ENCODE results near the gene FBXL14.
"Not testable (repeated sequence)": the region's sequence is repeated elsewhere in the genome, so short reads cannot be mapped to it uniquely, and the experiment has no call there.

The FBXL14 gene

DNA sequence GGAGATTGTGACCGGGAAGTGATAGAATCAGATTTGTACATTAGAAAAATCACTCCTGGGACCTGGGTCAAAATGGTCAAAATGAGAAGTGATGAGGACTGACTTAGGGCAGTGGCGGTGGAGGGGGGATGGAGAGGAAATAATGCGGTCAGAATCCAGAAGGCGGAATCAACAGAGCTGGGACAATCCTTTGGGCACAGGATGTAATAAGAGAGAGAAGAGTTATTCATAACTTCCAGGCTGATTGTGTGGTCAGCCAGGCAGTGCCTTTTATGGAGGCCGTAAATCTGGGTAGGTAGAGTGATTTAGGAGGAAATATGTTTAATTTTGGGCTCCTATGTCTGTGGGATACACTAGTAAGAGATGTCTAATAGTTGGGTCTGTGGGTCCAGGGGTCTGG is 21.6 kb downstream of the FBXL14 start:
- no peak for DNase-seq (ENCODE audit: low spot score)

DNA sequence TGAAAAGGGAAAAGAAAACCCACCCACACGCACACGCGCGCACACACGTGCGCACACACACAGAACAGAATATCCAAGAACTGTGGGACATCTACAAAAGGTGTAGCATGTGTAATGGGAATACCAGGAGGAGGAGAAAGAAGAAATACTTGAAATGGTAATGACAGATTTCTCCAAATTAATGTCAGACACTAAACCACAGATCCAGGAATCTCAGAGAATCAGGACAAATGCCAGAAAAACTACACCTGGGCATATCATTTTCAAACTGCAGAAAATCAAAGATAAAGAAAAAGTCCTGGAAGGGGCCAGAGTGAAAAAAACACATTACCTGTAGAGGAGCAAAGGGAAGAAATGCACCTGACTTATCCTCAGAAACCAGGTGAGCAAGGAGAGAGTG is 26.5 kb downstream of the FBXL14 start:
- no peak for DNase-seq (ENCODE audit: low spot score)

DNA sequence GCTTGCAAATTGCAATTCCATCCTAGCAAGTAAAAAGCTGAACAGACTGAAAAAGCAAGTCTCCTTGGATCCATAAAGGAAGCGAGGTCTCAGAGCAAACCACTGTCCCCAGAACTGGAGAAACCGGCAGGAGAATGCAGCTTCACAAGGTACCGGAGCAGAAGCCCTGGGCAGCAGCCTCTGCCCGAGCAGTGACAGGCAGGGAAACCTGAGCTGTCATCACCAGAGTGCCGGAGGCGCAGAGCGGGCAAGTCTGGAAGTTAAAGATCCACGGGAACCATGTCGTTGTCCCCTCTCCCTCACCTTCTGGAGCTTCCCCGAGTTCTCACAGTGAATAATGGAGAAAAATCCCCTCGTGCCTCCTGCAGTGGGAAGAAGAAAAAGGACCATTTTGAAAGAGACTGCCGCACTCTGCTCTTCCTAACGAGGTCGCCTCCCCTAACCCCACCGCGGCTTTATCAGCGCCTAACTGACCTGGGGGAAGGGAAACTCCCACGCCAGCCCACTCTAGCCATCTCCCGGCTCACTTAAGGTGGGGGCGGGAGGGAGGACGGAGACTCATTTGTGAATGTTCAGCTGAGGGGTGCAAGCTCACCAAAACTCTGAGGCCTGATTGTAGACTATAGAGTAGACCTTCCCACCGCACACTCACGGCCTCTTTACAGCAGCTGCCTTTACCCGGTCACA is 27.8 kb downstream of the FBXL14 start:
- DNase-seq (ENCODE audit: low spot score): no peak

DNA sequence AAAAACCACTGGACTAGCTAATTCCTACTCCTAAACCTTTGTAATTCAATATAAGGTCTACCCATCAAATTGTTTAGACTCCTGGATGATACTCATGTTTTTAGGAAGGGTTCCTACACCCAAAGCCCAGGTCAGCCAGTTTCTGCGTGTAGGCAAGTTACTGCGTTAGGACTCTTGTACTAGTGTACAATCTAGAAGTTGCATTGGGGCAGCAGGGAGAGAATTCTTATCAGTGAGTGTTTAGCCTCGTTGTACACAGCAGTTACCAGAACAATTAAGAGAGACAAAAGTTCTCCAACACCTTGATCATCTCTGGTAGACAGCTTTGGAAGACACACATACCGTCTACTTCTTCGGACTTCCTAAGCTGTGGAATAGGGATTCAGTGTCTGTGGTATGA is 29.2 kb downstream of the FBXL14 start:
- DNase-seq (ENCODE audit: low spot score): no peak

DNA sequence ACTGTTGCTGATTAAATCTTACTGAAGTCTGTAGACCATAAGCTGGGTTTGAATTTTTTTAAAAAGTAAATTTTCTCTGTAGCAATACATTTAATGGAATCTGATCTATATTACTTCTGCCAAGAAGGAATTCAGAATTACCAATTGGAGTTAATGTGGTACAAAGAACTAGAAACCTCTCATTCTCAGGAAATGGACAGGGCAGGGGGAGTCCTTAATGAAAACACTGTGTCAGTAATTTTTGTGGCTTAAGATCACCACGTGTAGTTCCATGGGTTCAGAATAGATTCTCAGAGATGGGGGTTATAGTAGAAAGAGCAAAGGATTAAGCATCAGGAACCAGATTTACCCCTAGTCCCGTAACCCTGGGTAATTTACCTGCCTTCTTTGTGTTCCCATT is 30.3 kb downstream of the FBXL14 start:
- no peak for DNase-seq (ENCODE audit: low spot score)

DNA sequence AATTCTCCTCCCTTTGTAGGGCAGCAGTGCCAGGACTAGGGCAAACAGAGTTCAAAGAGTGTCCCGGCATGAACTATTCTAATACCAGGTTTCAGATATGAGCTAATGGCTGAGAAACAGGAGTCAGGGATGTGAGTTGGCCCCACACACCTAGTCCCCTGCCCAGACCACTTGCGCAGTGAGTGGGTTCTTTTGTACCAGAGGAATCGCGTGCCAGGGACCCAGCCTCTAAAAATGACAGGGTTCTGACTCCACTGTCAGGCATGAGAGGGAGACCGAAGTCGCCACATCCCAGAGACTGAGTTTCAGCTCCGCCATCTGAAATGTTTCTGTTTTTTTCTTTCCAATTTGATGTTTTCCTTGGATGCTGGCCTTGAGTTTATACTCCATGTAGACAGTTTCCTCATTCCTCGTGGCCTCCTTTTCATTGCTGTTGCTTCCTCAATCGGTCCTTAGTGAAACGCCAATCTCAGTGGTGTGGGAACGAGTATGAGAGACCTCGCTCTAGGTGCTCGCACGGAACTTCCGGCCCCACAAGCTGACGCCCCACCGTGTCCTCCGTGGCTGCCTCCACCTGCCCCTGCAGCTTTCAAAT is 31.5 kb downstream of the FBXL14 start:
- DNase-seq (ENCODE audit: low spot score): no peak

DNA sequence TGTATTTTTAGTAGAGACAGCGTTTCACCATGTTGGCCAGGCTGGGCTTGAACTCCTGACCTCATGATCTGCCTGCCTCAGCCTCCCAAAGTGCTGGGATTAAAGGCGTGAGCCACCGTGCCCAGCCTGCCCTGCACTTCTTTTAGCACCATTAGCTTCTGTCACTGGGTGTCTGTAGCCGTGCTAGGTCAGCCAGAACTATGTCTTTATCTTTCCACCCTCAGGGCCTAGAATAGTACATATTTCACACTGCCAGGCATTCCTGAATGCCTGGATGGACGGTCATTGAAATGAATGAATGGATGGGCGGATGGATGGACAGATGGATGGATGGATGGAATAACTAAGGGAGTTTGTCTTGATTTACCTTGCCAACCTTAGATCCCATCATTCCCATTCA is 33.7 kb downstream of the FBXL14 start:
- DNase-seq (ENCODE audit: low spot score): no peak

DNA sequence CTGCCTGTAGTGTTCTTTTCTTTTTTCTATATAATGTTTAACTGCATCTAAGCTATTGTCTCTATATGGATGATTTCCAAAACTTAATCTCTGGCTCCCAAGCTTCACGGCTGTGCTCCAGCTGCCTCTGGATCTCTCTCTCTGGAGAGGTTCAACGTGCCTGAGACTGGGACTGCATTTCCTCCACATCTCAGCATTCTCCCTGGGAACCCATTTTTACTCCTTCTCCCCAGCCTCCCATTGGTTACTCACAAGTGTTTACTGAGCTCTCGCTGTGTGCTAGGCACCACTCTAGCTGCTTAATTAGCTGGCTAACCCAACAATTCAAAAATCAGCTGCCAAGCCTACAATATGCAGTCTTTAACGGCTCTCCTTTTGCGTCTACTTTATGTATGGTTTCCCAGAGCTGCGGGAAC is 34.7 kb downstream of the FBXL14 start:
- DNase-seq (ENCODE audit: low spot score): no peak

DNA sequence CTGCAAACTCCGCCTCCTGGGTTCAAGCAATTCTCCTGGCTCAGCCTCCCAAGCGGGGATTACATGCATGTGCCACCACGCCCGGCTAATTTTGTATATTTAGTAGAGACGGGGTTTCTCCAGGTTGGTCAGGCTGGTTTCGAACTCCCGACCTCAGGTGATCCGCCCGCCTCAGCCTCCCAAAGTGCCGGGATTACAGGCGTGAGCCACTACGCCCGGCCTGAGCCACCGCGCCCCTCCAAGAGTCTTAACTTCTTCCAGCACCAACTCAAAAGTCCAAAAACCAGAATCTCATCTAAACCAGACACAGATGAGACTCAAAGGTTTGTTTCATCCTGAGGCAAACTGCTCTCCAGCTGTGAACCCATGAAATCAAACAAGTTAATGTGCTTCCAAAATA is 36.3 kb downstream of the FBXL14 start:
- not testable (repeated sequence) for DNase-seq (ENCODE audit: low spot score)

DNA sequence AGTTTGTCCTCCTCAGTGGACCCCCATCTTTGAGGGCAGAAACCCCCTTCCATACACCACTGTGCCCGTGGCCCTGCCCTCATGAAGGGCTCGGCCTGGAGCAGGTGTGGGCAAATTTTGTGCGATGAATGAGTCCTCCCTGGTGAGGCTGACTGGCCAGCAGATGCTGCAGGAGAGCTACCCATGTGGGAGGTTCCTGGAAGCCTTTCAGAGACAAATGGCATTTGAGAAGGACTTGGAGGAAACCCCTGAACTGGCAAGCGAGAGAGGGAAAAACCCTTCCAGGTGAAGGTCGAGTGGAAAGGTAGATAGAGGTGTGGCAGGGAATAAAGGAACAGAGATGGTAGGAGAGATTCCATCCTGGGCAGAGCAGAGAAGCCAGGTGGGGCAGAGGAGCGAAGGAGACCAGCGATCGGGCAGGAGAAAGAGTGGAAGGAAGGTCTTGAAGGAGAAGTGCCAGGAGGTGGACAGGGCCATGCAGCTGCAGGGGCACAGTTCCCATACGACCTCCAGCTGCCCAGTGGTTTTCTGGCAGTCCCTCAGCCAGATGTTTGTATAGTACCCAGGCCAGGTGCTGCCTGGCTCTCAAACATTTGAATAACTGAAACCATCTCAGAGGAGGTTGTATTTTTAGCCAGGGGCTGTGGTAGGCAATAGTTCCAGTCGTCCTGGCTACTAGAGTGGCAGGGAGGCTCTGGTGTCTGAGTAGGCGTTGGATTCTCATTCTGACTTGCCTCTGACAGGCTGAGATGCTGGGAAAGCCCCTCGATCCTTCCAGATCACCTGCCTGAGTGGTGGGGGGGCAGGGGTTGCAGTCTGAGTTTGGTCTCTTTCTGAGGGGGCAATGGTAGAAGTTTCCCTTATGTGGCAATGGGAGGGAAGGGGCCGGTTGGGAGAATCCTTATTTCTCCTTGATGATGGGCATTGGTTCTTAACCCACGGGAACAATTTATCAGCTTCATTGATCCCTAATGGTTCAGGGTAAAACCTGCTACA is 40.1 kb downstream of the FBXL14 start:
- DNase-seq (ENCODE audit: low spot score): no peak

DNA sequence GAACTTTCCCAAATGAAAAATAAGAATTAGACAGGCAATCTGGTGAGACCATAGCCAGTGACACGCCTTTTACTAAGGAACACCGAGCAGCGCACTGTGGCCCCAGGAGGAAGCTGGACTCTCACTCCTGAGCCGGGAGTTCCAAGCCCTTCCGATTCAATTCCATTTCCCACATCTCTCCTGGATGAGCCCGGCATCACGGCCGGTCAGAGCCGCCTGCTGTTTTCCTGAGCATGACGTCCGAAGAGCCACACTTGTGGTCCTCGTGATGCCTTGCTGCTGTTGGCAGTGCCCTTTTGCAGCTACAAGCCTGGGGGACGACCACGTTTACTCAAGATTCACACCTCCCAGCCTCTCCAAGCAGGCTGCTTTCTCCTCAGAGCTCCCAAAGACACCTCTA is 40.8 kb downstream of the FBXL14 start:
- no peak for DNase-seq (ENCODE audit: low spot score)

DNA sequence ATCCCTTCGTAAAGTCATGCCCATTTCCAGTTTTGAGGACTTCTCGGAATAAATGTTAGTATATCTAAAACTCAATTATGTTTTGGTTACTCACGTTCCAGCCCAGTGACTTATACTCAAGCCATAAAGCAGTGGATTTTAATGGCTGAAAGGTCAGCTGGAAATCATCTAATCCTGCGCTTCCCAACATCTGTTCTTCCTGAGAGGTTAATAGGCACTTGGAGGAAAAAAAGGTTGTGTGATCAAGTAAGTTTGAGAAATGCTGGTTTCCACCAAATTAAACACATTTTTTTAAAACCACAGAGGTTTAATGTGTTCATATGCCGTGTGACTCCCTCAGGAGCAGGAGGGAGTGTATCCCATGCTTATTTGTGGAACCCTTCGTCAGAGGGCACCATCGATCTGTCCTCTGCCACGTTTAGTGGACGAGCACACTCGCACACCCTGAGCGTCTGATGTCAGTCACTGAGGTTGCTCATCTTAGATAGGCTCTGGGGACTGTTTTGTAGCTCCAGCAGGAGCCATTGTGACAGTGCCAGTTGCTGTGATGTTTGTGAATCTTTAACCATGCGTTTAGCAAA is 41.4 kb downstream of the FBXL14 start:
- DNase-seq (ENCODE audit: low spot score): no peak

DNA sequence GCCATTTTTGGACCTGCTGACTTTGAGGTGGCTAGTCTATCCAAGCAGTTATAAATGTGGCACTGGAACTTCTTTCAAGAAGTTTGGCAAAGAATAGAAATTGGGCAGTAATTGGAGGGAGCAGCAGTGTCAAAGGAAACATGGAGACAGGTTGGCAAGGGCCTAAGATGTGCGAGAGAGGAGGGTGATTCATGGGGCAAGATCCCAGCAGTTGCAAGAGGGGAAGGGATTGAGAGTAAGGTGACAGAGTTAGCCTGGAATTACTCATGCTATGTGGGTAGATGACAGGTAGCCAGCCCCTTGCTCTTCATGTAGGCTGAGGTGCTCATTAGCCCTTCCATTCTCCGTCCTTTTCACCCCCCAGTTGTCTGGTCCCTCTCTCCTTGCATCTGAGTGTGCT is 42.2 kb downstream of the FBXL14 start:
- no peak for DNase-seq (ENCODE audit: low spot score)

DNA sequence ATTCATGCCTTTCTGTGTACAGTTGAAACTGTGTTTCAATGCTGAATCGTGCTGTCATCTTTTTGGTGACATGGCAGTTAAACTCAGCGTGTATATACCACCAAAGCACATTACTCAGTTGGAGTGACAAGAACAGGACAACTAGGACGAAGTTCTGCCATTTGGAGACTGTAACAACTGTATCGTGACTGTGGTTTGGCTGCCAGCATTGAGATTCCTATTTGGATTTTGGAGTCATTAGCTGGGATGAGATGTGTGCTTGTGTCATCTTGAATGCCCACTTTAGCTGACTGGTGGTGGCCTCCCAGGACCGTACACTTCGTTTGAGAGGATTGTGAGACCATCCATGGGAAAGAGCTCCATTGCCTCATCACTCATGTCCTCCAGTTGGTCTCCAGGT is 42.9 kb downstream of the FBXL14 start:
- DNase-seq (ENCODE audit: low spot score): no peak

DNA sequence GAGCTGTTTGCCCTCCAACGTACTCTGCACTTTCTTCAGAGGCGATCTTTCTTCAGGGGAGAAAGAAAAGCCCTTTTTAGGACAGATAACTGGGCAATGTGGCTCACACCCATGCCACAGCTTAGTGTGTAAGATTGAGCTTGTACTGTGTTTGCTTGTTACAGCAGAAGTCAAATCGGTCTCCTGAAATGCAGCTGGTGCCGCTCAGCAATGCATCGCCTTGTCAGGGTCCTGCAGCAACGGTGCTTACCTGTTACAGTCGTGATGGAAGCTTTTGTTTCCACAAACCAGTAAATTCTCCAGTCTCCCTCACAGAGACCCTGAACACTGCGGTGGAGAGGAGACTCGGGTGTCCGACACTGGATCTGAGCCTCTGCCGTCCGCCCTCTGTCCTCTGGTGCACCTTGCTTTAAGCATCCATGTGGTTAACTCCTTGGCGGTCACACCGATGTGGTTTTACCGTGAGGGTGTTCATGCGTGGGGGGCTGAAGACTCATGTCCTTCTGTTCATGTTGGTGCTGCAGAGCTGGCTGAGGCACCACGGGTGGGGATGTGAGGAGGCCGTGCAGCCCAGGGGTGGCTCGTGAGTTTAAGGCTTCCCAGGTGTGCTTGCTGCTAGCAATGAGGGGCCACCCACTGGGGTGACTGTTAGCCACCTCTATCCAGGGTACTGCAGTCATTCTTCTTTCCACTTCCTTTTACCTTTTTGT is 47.3 kb downstream of the FBXL14 start:
- no peak for DNase-seq (ENCODE audit: low spot score)

DNA sequence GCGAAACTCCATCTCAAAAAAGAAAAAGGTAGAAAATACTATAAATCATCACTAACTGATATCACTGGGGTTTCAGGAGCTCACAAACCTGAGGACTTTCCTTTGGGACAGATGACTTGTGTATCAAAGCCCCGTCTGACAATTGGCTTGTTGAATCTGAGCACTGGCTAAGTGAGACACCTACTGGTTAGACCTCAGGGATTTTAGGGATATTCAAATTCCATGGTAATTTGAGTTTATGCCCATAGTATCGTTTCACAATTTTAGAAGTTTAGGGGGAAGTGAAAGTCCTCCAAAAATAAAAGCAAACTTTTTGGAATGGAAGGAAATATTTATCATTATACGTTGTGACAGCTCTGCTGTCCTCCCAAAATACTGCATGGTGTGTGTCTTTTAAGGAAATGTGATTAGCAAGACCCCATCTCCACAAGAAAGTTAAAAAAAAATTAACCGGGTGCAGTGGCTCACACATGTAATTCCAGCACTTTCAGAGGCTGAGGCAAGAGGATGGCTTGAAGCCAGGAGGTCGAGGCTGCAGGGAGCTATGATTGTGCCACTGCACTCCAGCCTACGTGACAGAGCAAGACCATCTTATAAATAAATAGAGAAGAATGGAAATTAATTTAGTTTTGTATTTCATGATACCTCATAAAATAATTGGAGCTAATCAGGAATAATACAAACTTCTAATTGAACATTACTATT is 49.2 kb downstream of the FBXL14 start:
- peak; percentile 43 for DNase-seq (ENCODE audit: low spot score)

DNA sequence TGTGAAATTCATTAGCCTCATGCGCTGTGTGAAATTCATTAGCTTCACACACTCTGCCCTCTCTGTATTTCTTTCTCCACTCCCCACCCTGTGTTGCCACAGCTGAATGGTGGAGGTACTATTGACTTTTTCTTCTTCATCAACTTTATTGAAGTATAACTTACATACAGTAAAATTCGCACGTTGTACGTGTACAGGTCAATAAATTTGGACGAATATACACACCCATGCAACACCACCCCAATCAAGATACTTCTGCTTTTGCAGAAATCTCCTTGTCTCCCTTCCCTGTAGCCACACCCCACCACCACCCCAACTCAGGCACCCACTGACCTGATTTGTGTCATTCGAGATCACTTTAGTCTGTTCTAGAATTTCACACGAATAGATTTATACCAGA is 51.8 kb downstream of the FBXL14 start:
- DNase-seq (ENCODE audit: low spot score): no peak

DNA sequence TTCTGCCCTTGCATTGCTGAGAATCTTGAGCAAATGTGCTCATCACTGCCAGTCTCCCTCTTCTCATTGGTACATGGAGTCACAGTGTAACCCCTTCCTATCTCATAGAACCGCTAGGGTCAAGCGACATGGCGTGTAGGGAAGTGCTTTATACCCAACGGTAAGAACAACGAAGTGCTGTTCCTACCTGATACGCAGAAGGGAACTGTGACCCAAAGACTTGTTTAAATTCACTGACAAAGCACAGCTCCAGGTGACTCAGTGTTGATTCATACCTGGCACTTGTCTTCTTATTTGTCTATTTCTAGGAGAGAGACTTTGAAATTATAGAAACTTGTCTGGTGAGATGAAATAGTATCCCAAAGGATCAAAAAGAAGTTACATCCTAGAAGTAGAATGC is 53.7 kb downstream of the FBXL14 start:
- DNase-seq (ENCODE audit: low spot score): no peak

DNA sequence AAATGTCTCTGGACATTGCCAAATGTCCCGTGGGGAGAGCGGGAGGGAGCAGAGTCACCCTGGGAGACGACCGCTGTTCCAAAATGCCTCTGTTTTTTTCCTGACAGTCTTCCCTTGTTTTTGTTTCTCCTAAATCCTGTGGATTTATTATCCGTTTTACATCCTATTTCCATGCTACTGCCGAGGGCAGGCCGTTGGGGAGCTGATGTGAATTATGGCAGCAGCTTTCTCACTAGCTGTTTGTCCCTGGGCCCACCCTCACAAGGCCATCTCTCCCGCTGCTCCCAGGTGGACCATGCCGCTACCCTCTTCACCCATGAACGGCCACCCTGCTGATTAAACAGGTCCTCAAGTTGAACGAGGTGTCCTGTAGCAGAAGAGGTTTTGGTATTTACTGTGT is 55.2 kb downstream of the FBXL14 start:
- no peak for DNase-seq (ENCODE audit: low spot score)

DNA sequence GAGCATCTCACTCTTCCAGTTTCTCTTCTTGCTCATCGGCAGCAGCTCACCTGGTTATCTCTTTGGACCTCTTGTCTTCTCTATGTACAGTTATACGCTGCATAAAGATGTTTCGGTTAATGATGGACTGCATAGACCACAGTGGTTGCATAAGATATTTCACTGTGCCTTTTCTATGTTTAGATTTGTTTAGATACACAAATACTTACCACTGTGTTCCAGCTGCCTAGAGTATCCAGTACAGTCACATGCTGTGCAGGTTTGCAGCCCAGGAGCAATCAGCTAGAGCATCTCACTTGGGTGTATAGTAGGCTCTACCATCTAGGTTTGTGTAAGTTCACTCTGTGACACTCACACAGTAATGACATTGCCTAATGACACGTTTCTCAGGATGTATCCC is 57.6 kb downstream of the FBXL14 start:
- no peak for DNase-seq (ENCODE audit: low spot score)

DNA sequence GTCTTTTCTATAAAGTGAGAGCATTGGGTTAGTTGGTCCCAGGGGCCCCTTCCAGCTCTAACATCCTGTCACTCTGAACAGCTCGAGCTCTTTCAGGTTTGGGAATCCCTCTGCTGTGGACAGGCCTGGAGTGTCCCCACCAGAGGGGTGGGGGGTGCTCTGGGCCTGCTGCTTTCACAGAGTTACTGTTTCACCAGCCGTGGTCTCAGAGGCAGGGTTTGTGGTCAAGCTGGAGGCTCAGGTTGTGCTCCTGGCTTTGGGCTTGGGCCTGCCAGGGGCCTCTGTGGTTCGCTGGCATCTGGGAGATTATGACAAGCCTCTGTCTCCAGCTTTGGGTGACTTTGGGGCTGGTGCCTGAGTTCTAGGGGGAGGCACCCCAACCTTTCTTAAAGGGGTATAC is 59.6 kb downstream of the FBXL14 start:
- DNase-seq (ENCODE audit: low spot score): no peak

Measured in HuH-7 (cell line).